K562 (cell line): ENCODE results near the gene CCDC34. TPM values are rescaled to one million over a fixed set of nuclear protein-coding genes. Genes with fewer than 3 reads are reported as not detected.

Experiments used
- ELF2 ChIP-seq: fragments of 250-450 bp; sonication (Bioruptor Pico); IDR thresholded peaks from 2 replicates; pipeline ENCODE4 v1.5.0; 2021; ENCODE audit warnings: mild to moderate bottlenecking
- FOSL1 ChIP-seq: fragments of 200-800 bp; sonication (Bioruptor generic); conservative IDR thresholded peaks from 2 replicates; pipeline ENCODE4 v1.6.1; 2016; ENCODE audit warnings: missing genetic modification characterization, missing compliant biosample characterization
- HDAC3 ChIP-seq: fragments of 450-650 bp; IDR thresholded peaks from 2 replicates; pipeline ENCODE4 v1.6.1; 2018; ENCODE audit warnings: borderline replicate concordance, mild to moderate bottlenecking, moderate library complexity; ENCODE audit not compliant: partially characterized antibody
- HNRNPL ChIP-seq: fragments of 200-400 bp; formaldehyde crosslinking; IDR thresholded peaks from 2 replicates; pipeline ENCODE4 v1.6.1; 2017; ENCODE audit warnings: low read depth, mild to moderate bottlenecking, low read length
- JUN ChIP-seq, 2 experiments: sonication (generic) in 1 of 2; formaldehyde crosslinking in 1 of 2; IDR thresholded peaks; 2 replicates each; pipeline versions ENCODE4 v1.6.1 to v1.8.0; 2012 to 2022; ENCODE audit warnings: borderline replicate concordance in 2 of 2, mild to moderate bottlenecking in 2 of 2, improper control_type of control experiment in 1 of 2, low read depth in 1 of 2, low read length in 1 of 2, missing genetic modification reagents in 1 of 2
- KDM1A ChIP-seq, 2 experiments: fragments of 450-650 bp; IDR thresholded peaks; 2 replicates each; pipeline ENCODE4 v1.6.1; 2016; ENCODE audit warnings: mild to moderate bottlenecking in 2 of 2
- L3MBTL2 ChIP-seq: fragments of 450-650 bp; IDR thresholded peaks from 2 replicates; pipeline ENCODE4 v1.6.1; 2016; ENCODE audit warnings: mild to moderate bottlenecking, moderate library complexity
- NFXL1 ChIP-seq: fragments of 450-650 bp; formaldehyde crosslinking; IDR thresholded peaks from 2 replicates; pipeline ENCODE4 v1.4.0; 2021; ENCODE audit warnings: mild to moderate bottlenecking
- NR2C2 ChIP-seq, 2 experiments: fragments of 200-800 bp in 1 of 2; sonication (Bioruptor generic) in 1 of 2; sonication (generic) in 1 of 2; formaldehyde crosslinking in 1 of 2; IDR thresholded peaks; 2 replicates each; pipeline versions ENCODE4 v1.6.1 to v1.8.0; 2016 to 2022; ENCODE audit warnings: mild to moderate bottlenecking in 1 of 2, missing compliant biosample characterization in 1 of 2, missing genetic modification characterization in 1 of 2, missing genetic modification reagents in 1 of 2
- POLR2A ChIP-seq: fragments of 450-650 bp; conservative IDR thresholded peaks from 2 replicates; pipeline ENCODE4 v1.6.1; 2016
- RCOR1 ChIP-seq, 2 experiments: IDR thresholded peaks; 2 replicates each; pipeline ENCODE4 v1.6.1; 2012; ENCODE audit warnings: low read depth in 2 of 2, low read length in 2 of 2, borderline replicate concordance in 1 of 2, improper control_type of control experiment in 1 of 2
- SLC30A9 ChIP-seq: fragments of 250-450 bp; sonication (Bioruptor Pico); IDR thresholded peaks from 2 replicates; pipeline ENCODE4 v1.8.0; 2022; ENCODE audit warnings: mild to moderate bottlenecking, moderate library complexity
- TBP ChIP-seq: optimal IDR thresholded peaks from 2 replicates; pipeline ENCODE3; 2011; ENCODE audit warnings: low read depth, low read length, improper control_type of control experiment
- USF2 ChIP-seq: sonication (generic); formaldehyde crosslinking; IDR thresholded peaks from 2 replicates; pipeline ENCODE4 v1.5.0; 2020; ENCODE audit warnings: missing genetic modification reagents
- ZNF280B ChIP-seq: fragments of 250-450 bp; sonication (Bioruptor Pico); IDR thresholded peaks from 2 replicates; pipeline ENCODE4 v1.5.1; 2021; ENCODE audit warnings: mild to moderate bottlenecking
- ZNF518B ChIP-seq: fragments of 250-450 bp; sonication (Bioruptor Pico); IDR thresholded peaks from 2 replicates; pipeline ENCODE4 v1.5.0; 2021; ENCODE audit warnings: mild to moderate bottlenecking, moderate library complexity
- polyA plus RNA-seq, 8 experiments: library from polyadenylated mRNA; depleted of rRNA in 4 of 8; stranded (reverse) in 5 of 8; unstranded in 3 of 8; fragments of >200 nt; fragmentation: Nextera tagmentation in 2 of 8; fragmentation: Illumina TruSeq in 1 of 8; extraction: Ambion mirVana in 2 of 8; extraction: Trizol in 1 of 8; gene quantifications; 2 replicates each; pipeline versions ENCODE4 v1.2.1 to v1.2.3, GENCODE V29; 2011 to 2014; ENCODE audit warnings: inconsistent platforms in 1 of 8, missing spikeins in 1 of 8
- total RNA-seq, 7 experiments: library from RNA; depleted of rRNA in 6 of 7; stranded (reverse); fragments of >200 nt in 6 of 7; fragmentation: Illumina TruSeq in 2 of 7; extraction: Trizol in 2 of 7; gene quantifications; 2 replicates each; pipeline versions ENCODE4 v1.2.1 to v1.2.3, GENCODE V29; 2011 to 2021; ENCODE audit warnings: low replicate concordance in 1 of 7
- TF ChIP-seq, protein P1 (sequence below), 2 experiments: IDR thresholded peaks; 2 replicates each; pipeline ENCODE4 v1.6.1; 2011; ENCODE audit warnings: borderline replicate concordance in 1 of 2, control low read depth in 1 of 2, low read depth in 1 of 2, low read length in 1 of 2, mild to moderate bottlenecking in 1 of 2, mixed read lengths in 1 of 2, moderate library complexity in 1 of 2; ENCODE audit not compliant: insufficient read depth in 1 of 2, insufficient read length in 1 of 2, poor library complexity in 1 of 2, severe bottlenecking in 1 of 2; ENCODE audit errors: extremely low read depth in 1 of 2
- TF ChIP-seq, protein P2 (sequence below): fragments of 250-450 bp; sonication (Bioruptor Pico); IDR thresholded peaks from 2 replicates; pipeline ENCODE4 v1.4.0; 2020; ENCODE audit warnings: mild to moderate bottlenecking, moderate library complexity

The CCDC34 gene
- total and polyA plus RNA-seq, 9 of the 15 experiments (the other 6 are each of a cell fraction or from before 2014, with no cell fraction given) = 6.2 to 42.0 (median 15.7) TPM

DNA sequence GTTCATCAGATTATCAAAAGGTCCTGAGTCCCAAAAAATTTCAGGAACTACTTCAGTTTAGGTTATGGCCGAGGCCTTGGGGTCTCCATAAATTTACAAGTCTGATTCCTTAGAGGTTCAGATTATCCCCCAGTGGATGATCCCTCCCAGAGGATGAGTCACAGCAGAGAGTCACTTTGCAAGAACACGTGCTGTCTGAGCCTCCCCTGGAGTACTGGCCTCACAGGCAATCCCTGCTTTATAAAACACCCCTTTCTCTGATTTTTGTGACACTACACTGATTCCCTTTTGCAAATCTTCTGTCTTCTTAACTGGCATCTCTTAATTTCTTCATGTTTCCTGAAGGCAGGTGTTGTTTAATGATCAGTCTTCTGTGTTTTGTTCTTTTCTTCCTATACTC is 45.3 kb downstream of the CCDC34 start (continued):
- TF ChIP-seq USF2 (CRISPR knock-in tag) (peak; percentile 54), SLC30A9 (CRISPR knock-in tag) (no peak), FOSL1 (tag) (peak; percentile 73), L3MBTL2 (0 out of 2 replicates have a peak, but pooled peaks have one; percentile 27), POLR2A (no peak), ELF2 (CRISPR knock-in tag) (no peak), NFXL1 (CRISPR knock-in tag) (no peak), HNRNPL (no peak), ZNF280B (CRISPR knock-in tag) (no peak), NR2C2 (CRISPR knock-in tag; IDR thresholded peaks at IDR 0.05) (no peak), NR2C2 (tag; IDR thresholded peaks at IDR 0.05) (no peak), KDM1A (IDR thresholded peaks at IDR 0.05) (peak; percentile 67 to 79; a peak in 3 of 4 replicates), ZNF518B (CRISPR knock-in tag) (no peak), TBP (no peak), HDAC3 (no peak), RCOR1 (IDR thresholded peaks at IDR 0.05; ENCODE audit: borderline replicate concordance in 1 of 2, low read depth in 2 of 2, low read length in 2 of 2) (no peak), JUN (IDR thresholded peaks at IDR 0.05; ENCODE audit: borderline replicate concordance, low read depth, low read length) (peak; percentile 66; the same call in 1 of the 2 replicates), JUN (CRISPR knock-in tag; IDR thresholded peaks at IDR 0.05; ENCODE audit: borderline replicate concordance) (no peak)
- TF ChIP-seq, protein P1, sequence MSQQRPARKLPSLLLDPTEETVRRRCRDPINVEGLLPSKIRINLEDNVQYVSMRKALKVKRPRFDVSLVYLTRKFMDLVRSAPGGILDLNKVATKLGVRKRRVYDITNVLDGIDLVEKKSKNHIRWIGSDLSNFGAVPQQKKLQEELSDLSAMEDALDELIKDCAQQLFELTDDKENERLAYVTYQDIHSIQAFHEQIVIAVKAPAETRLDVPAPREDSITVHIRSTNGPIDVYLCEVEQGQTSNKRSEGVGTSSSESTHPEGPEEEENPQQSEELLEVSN (IDR thresholded peaks at IDR 0.05; ENCODE audit: borderline replicate concordance in 1 of 2, extremely low read depth in 1 of 2, insufficient read depth in 1 of 2, insufficient read length in 1 of 2, low read depth in 1 of 2, low read length in 1 of 2, poor library complexity in 1 of 2, severe bottlenecking in 1 of 2) = peak in 1 of 2 experiments; percentile 33
- TF ChIP-seq, protein P2, sequence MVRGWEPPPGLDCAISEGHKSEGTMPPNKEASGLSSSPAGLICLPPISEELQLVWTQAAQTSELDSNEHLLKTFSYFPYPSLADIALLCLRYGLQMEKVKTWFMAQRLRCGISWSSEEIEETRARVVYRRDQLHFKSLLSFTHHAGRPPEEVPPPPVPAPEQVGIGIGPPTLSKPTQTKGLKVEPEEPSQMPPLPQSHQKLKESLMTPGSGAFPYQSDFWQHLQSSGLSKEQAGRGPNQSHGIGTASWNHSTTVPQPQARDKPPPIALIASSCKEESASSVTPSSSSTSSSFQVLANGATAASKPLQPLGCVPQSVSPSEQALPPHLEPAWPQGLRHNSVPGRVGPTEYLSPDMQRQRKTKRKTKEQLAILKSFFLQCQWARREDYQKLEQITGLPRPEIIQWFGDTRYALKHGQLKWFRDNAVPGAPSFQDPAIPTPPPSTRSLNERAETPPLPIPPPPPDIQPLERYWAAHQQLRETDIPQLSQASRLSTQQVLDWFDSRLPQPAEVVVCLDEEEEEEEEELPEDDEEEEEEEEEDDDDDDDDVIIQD = no peak
